K562 (cell line): ENCODE data around the gene GUCA1A. TPM values are rescaled to one million over a fixed set of nuclear protein-coding genes. Genes with fewer than 3 reads are reported as not detected.
A peak's percentile ranks its signal among the peaks of the same experiment; 100 is the strongest.

Experiments
- CCNT2 ChIP-seq: IDR thresholded peaks from 2 replicates; pipeline ENCODE4 v1.6.1; 2011; ENCODE audit warnings: borderline replicate concordance, low read depth, mild to moderate bottlenecking, moderate library complexity, mixed read lengths, low read length; ENCODE audit not compliant: insufficient read length; ENCODE audit errors: extremely low read depth
- CHD2 ChIP-seq: IDR thresholded peaks from 2 replicates; pipeline ENCODE4 v1.6.1; 2011; ENCODE audit warnings: low read depth, low read length
- CREB3 ChIP-seq: fragments of 450-650 bp; conservative IDR thresholded peaks from 2 replicates; pipeline ENCODE4 v1.6.1; 2016; ENCODE audit warnings: missing genetic modification characterization, low read depth, mild to moderate bottlenecking, missing compliant biosample characterization, moderate library complexity
- DNMT1 ChIP-seq: fragments of 450-650 bp; IDR thresholded peaks from 2 replicates; pipeline ENCODE4 v1.6.1; 2016; ENCODE audit warnings: antibody characterized with exemption, mild to moderate bottlenecking
- E2F1 ChIP-seq: sonication (generic); formaldehyde crosslinking; IDR thresholded peaks from 2 replicates; pipeline ENCODE4 v1.8.1; 2023; ENCODE audit warnings: mild to moderate bottlenecking, missing genetic modification reagents, moderate library complexity
- E2F3 ChIP-seq: fragments of 250-450 bp; sonication (Bioruptor Pico); IDR thresholded peaks from 2 replicates; pipeline ENCODE4 v1.4.0; 2020; ENCODE audit warnings: mild to moderate bottlenecking
- FOSL1 ChIP-seq: fragments of 200-800 bp; sonication (Bioruptor generic); conservative IDR thresholded peaks from 2 replicates; pipeline ENCODE4 v1.6.1; 2016; ENCODE audit warnings: missing genetic modification characterization, missing compliant biosample characterization
- GABPA ChIP-seq: fragments of 200-800 bp; sonication (Bioruptor generic); conservative IDR thresholded peaks from 2 replicates; pipeline ENCODE4 v1.6.1; 2016; ENCODE audit warnings: low read depth, missing genetic modification characterization, missing compliant biosample characterization
- ILK ChIP-seq: fragments of 450-650 bp; IDR thresholded peaks from 2 replicates; pipeline ENCODE4 v1.6.1; 2016; ENCODE audit warnings: missing genetic modification characterization, low read depth, mild to moderate bottlenecking, missing compliant biosample characterization, moderate library complexity, borderline replicate concordance
- MEF2D ChIP-seq: conservative IDR thresholded peaks from 2 replicates; pipeline ENCODE4 v1.6.1; 2016; ENCODE audit warnings: low read depth, missing genetic modification characterization, missing compliant biosample characterization
- PHTF2 ChIP-seq: fragments of 250-450 bp; sonication (Bioruptor Pico); IDR thresholded peaks from 2 replicates; pipeline ENCODE4 v1.5.0; 2021; ENCODE audit warnings: mild to moderate bottlenecking
- RBM15 ChIP-seq: fragments of 200-400 bp; formaldehyde crosslinking; IDR thresholded peaks from 2 replicates; pipeline ENCODE4 v1.6.1; 2018; ENCODE audit warnings: mild to moderate bottlenecking, low read length, moderate library complexity; ENCODE audit not compliant: insufficient read depth
- RFX7 ChIP-seq: fragments of 250-450 bp; sonication (Bioruptor Pico); IDR thresholded peaks from 2 replicates; pipeline ENCODE4 v1.5.1; 2021; ENCODE audit warnings: mild to moderate bottlenecking
- SRSF3 ChIP-seq: fragments of 200-400 bp; formaldehyde crosslinking; IDR thresholded peaks from 2 replicates; pipeline ENCODE4 v1.6.1; 2016; ENCODE audit warnings: mild to moderate bottlenecking, low read length, moderate library complexity; ENCODE audit not compliant: insufficient read depth
- TCF15 ChIP-seq: fragments of 250-450 bp; sonication (Bioruptor Pico); IDR thresholded peaks from 2 replicates; pipeline ENCODE4 v1.8.0; 2022; ENCODE audit warnings: moderate library complexity, mild to moderate bottlenecking, inconsistent platforms
- THRA ChIP-seq: fragments of 450-650 bp; IDR thresholded peaks from 2 replicates; pipeline ENCODE4 v1.6.1; 2017; ENCODE audit warnings: mild to moderate bottlenecking, moderate library complexity
- TRIM24 ChIP-seq, 2 experiments: fragments of 450-650 bp; IDR thresholded peaks; 2 replicates each; pipeline ENCODE4 v1.6.1; 2016
- ZBTB43 ChIP-seq: sonication (generic); formaldehyde crosslinking; IDR thresholded peaks from 2 replicates; pipeline ENCODE4 v1.8.0; 2023; ENCODE audit warnings: mild to moderate bottlenecking, missing genetic modification reagents
- ZBTB5 ChIP-seq: fragments of 450-650 bp; IDR thresholded peaks from 2 replicates; pipeline ENCODE4 v1.6.1; 2017; ENCODE audit warnings: antibody characterized with exemption
- ZNF830 ChIP-seq: fragments of 250-450 bp; sonication (Bioruptor Pico); IDR thresholded peaks from 2 replicates; pipeline ENCODE4 v1.5.0; 2021; ENCODE audit warnings: mild to moderate bottlenecking
- polyA plus RNA-seq, 8 experiments: library from polyadenylated mRNA; depleted of rRNA in 4 of 8; stranded (reverse) in 5 of 8; unstranded in 3 of 8; fragments of >200 nt; fragmentation: Nextera tagmentation in 2 of 8; fragmentation: Illumina TruSeq in 1 of 8; extraction: Ambion mirVana in 2 of 8; extraction: Trizol in 1 of 8; gene quantifications; 2 replicates each; pipeline versions ENCODE4 v1.2.1 to v1.2.3, GENCODE V29; 2011 to 2014; ENCODE audit warnings: inconsistent platforms in 1 of 8, missing spikeins in 1 of 8
- total RNA-seq, 7 experiments: library from RNA; depleted of rRNA in 6 of 7; stranded (reverse); fragments of >200 nt in 6 of 7; fragmentation: Illumina TruSeq in 2 of 7; extraction: Trizol in 2 of 7; gene quantifications; 2 replicates each; pipeline versions ENCODE4 v1.2.1 to v1.2.3, GENCODE V29; 2011 to 2021; ENCODE audit warnings: low replicate concordance in 1 of 7

Gene GUCA1A
- total and polyA plus RNA-seq, 9 of the 15 experiments (the other 6 are each of a cell fraction or from before 2014, with no cell fraction given): not detected

GRCh38 chr6:42197555-42198362 lies 24.6 kb downstream of the GUCA1A start (continued):
- peak; percentile 76; the same call in 1 of the 2 replicates for TF ChIP-seq ZBTB5
- TF ChIP-seq GABPA (tag): peak; percentile 61; the same call in 1 of the 2 replicates
- peak; percentile 43; the same call in 1 of the 2 replicates for TF ChIP-seq CHD2
- TF ChIP-seq RBM15: no peak
- peak; percentile 99 for TF ChIP-seq TRIM24 (IDR thresholded peaks at IDR 0.05)
- TF ChIP-seq PHTF2 (CRISPR knock-in tag): no peak
- no peak for TF ChIP-seq E2F1 (CRISPR knock-in tag)
- TF ChIP-seq ZBTB43 (CRISPR knock-in tag): peak; percentile 62; the same call in 1 of the 2 replicates
- peak; percentile 95; the same call in 1 of the 2 replicates for TF ChIP-seq DNMT1
- TF ChIP-seq ZNF830: no peak
- no peak for TF ChIP-seq RFX7
- no peak for TF ChIP-seq TCF15 (CRISPR knock-in tag)
- peak; percentile 95 for TF ChIP-seq FOSL1 (tag)
- no peak for TF ChIP-seq SRSF3
- TF ChIP-seq THRA: no peak
- peak; percentile 82; the same call in 1 of the 2 replicates for TF ChIP-seq CREB3 (tag)
- peak; percentile 96 for TF ChIP-seq CCNT2
- TF ChIP-seq MEF2D (tag): peak; percentile 60
- no peak for TF ChIP-seq ILK (tag)
- TF ChIP-seq E2F3 (CRISPR knock-in tag): no peak
